GM18498 (cell line): ENCODE data around the gene RHOJ.
"Not testable (repeated sequence)": the region's sequence is repeated elsewhere in the genome, so short reads cannot be mapped to it uniquely, and the experiment has no call there.

ENCODE experiments used
- ATAC-seq: cut with Tn5 transposase; IDR thresholded peaks from one replicate; pipeline ENCODE4 v1.9.1; 2021; ENCODE audit warnings: mild to moderate bottlenecking, moderate library complexity; ENCODE audit not compliant: unreplicated experiment

The RHOJ gene

GRCh38 chr14:63204407-63205043 lies at the start of gene RHOJ:
RHOJ (plus strand) TSS chr14:63204443; CDS start chr14:63204870, 427 bp downstream.
- no peak for ATAC-seq

- no peak for ATAC-seq
Measured at GRCh38 chr14:63155511-63156185, 48.6 kb upstream of the RHOJ start.

- no peak for ATAC-seq
Measured at GRCh38 chr14:63157195-63157594, 47.0 kb upstream of the RHOJ start.

- ATAC-seq, result no peak
Measured at GRCh38 chr14:63163306-63163705, 40.9 kb upstream of the RHOJ start.

- no peak for ATAC-seq
Measured at GRCh38 chr14:63164108-63164683, 40.0 kb upstream of the RHOJ start.

- ATAC-seq, result not testable (repeated sequence)
Measured at GRCh38 chr14:63165267-63165666, 39.0 kb upstream of the RHOJ start.

- no peak for ATAC-seq
Measured at GRCh38 chr14:63167044-63167443, 37.2 kb upstream of the RHOJ start.

GRCh38 chr14:63174760-63175191 lies 29.5 kb upstream of the RHOJ start:
- no peak for ATAC-seq

- ATAC-seq, result no peak
Measured at GRCh38 chr14:63175531-63175930, 28.7 kb upstream of the RHOJ start.

GRCh38 chr14:63178912-63179311 lies 25.3 kb upstream of the RHOJ start:
- no peak for ATAC-seq

- ATAC-seq, result no peak
Measured at GRCh38 chr14:63179383-63179782, 24.9 kb upstream of the RHOJ start.

- no peak for ATAC-seq
Measured at GRCh38 chr14:63180011-63180410, 24.2 kb upstream of the RHOJ start.

- no peak for ATAC-seq
Measured at GRCh38 chr14:63182968-63183367, 21.3 kb upstream of the RHOJ start.

- ATAC-seq, result no peak
Measured at GRCh38 chr14:63186453-63186852, 17.8 kb upstream of the RHOJ start.

- no peak for ATAC-seq
Measured at GRCh38 chr14:63191211-63191610, 13.0 kb upstream of the RHOJ start.

- ATAC-seq, result no peak
Measured at GRCh38 chr14:63192085-63192484, 12.2 kb upstream of the RHOJ start.

- ATAC-seq, result no peak
Measured at GRCh38 chr14:63193236-63193635, 11.0 kb upstream of the RHOJ start.

GRCh38 chr14:63200035-63200740 lies 4.1 kb upstream of the RHOJ start:
- ATAC-seq, result no peak

GRCh38 chr14:63200767-63201166 lies 3.5 kb upstream of the RHOJ start:
- no peak for ATAC-seq

GRCh38 chr14:63203015-63203414 lies 1.2 kb upstream of the RHOJ start:
- ATAC-seq, result no peak

GRCh38 chr14:63203618-63204406 lies 431 bp upstream of the RHOJ start:
- no peak for ATAC-seq
